HEK293 (cell line): ENCODE results near the gene PDSS2.
A peak's percentile ranks its signal among the peaks of the same experiment; 100 is the strongest.
"Not testable (repeated sequence)": the region's sequence is repeated elsewhere in the genome, so short reads cannot be mapped to it uniquely, and the experiment has no call there.

Experiments used
- CTCF ChIA-PET: fragments of 350-600 bp; formaldehyde crosslinking; extraction: SDS; loops from one replicate; lab custom pipeline; 2021; ENCODE audit warnings: antibody characterized with exemption; lab: Yijun Ruan, JAX
- POLR2A ChIA-PET: fragments of 300-600 bp; formaldehyde crosslinking; extraction: SDS; loops from one replicate; lab custom pipeline; 2020; ENCODE audit warnings: antibody characterized with exemption, inconsistent platforms; lab: Yijun Ruan, JAX
- H3K27ac ChIP-seq: fragments of 200-500 bp; sonication (Bioruptor generic); 2 replicates; pipeline ENCODE4 v1.5.1; 2014; ENCODE audit warnings: low read depth, low read length, control low read depth, inconsistent platforms; ENCODE audit errors: extremely low read depth
- H3K36me3 ChIP-seq, 2 experiments: fragments of 200-500 bp in 1 of 2; sonication (Bioruptor generic) in 1 of 2; 1 replicate in 1 of 2; 2 replicates in 1 of 2; pipeline ENCODE4 v1.5.1; 2014 to 2017; ENCODE audit warnings: inconsistent platforms in 2 of 2, low read length in 2 of 2; ENCODE audit not compliant: control insufficient read depth in 2 of 2, insufficient read depth in 1 of 2
- H3K4me1 ChIP-seq: fragments of 200-500 bp; sonication (Bioruptor generic); 2 replicates; pipeline ENCODE4 v1.5.1; 2014; ENCODE audit warnings: mild to moderate bottlenecking, low read length, inconsistent platforms; ENCODE audit not compliant: control insufficient read depth, insufficient read depth
- H3K4me3 ChIP-seq: 2 replicates; pipeline ENCODE4 v1.5.1; 2011; ENCODE audit warnings: low read depth, mild to moderate bottlenecking, control low read depth, low read length, moderate library complexity
- H3K9me3 ChIP-seq: fragments of 200-500 bp; sonication (Bioruptor generic); 2 replicates; pipeline ENCODE4 v1.5.1; 2014; ENCODE audit warnings: low read depth, low read length, inconsistent platforms; ENCODE audit not compliant: control insufficient read depth, insufficient read depth
- GLI4 ChIP-seq: fragments of 450-650 bp; formaldehyde crosslinking; IDR thresholded peaks from 2 replicates; pipeline ENCODE4 v1.5.1; 2016; ENCODE audit warnings: missing biosample characterization, missing genetic modification characterization
- GLIS1 ChIP-seq: fragments of 450-650 bp; formaldehyde crosslinking; IDR thresholded peaks from 2 replicates; pipeline ENCODE4 v1.5.1; 2016; ENCODE audit warnings: missing biosample characterization, missing genetic modification characterization
- HOXC10 ChIP-seq: sonication (generic); formaldehyde crosslinking; IDR thresholded peaks from 2 replicates; pipeline ENCODE4 v1.8.1; 2023; ENCODE audit warnings: mild to moderate bottlenecking, missing genetic modification reagents
- KLF1 ChIP-seq: fragments of 450-650 bp; formaldehyde crosslinking; IDR thresholded peaks from 2 replicates; pipeline ENCODE4 v1.5.1; 2016; ENCODE audit warnings: missing biosample characterization, missing genetic modification characterization
- KLF7 ChIP-seq: fragments of 450-650 bp; formaldehyde crosslinking; IDR thresholded peaks from 2 replicates; pipeline ENCODE4 v1.5.1; 2016; ENCODE audit warnings: missing biosample characterization, missing genetic modification characterization, borderline replicate concordance
- MZF1 ChIP-seq: fragments of 450-650 bp; formaldehyde crosslinking; IDR thresholded peaks from 2 replicates; pipeline ENCODE4 v1.5.1; 2017; ENCODE audit warnings: missing biosample characterization, missing genetic modification characterization, borderline replicate concordance
- SP3 ChIP-seq: fragments of 450-650 bp; formaldehyde crosslinking; IDR thresholded peaks from 2 replicates; pipeline ENCODE4 v1.5.1; 2016; ENCODE audit warnings: missing biosample characterization, missing genetic modification characterization
- YY1 ChIP-seq: fragments of 450-650 bp; formaldehyde crosslinking; IDR thresholded peaks from 2 replicates; pipeline ENCODE4 v1.5.1; 2018; ENCODE audit warnings: missing biosample characterization, missing genetic modification characterization
- ZBTB20 ChIP-seq: fragments of 450-650 bp; formaldehyde crosslinking; IDR thresholded peaks from 2 replicates; pipeline ENCODE4 v1.5.1; 2016; ENCODE audit warnings: missing biosample characterization, missing genetic modification characterization
- ZBTB8A ChIP-seq: fragments of 450-650 bp; formaldehyde crosslinking; IDR thresholded peaks from 2 replicates; pipeline ENCODE4 v1.5.1; 2016; ENCODE audit warnings: missing biosample characterization, missing genetic modification characterization
- ZFHX2 ChIP-seq: fragments of 450-650 bp; formaldehyde crosslinking; conservative IDR thresholded peaks from 2 replicates; pipeline ENCODE4 v1.5.1; 2016; ENCODE audit warnings: missing biosample characterization, missing genetic modification characterization
- ZFP69B ChIP-seq: fragments of 450-650 bp; formaldehyde crosslinking; IDR thresholded peaks from 2 replicates; pipeline ENCODE4 v1.5.1; 2016; ENCODE audit warnings: missing biosample characterization, missing genetic modification characterization
- ZNF112 ChIP-seq: fragments of 450-650 bp; formaldehyde crosslinking; IDR thresholded peaks from 2 replicates; pipeline ENCODE4 v1.5.0; 2017; ENCODE audit warnings: missing biosample characterization, missing genetic modification characterization
- ZNF140 ChIP-seq: fragments of 450-650 bp; formaldehyde crosslinking; IDR thresholded peaks from 2 replicates; pipeline ENCODE4 v1.5.1; 2016; ENCODE audit warnings: missing biosample characterization, missing genetic modification characterization
- ZNF214 ChIP-seq: fragments of 450-650 bp; formaldehyde crosslinking; IDR thresholded peaks from 2 replicates; pipeline ENCODE4 v1.5.1; 2017; ENCODE audit warnings: missing biosample characterization, mild to moderate bottlenecking, missing genetic modification characterization, borderline replicate concordance
- ZNF274 ChIP-seq, 2 experiments: fragments of 200-500 bp in 1 of 2; fragments of 450-650 bp in 1 of 2; sonication (Bioruptor generic) in 1 of 2; formaldehyde crosslinking in 1 of 2; IDR thresholded peaks; 2 replicates each; pipeline versions ENCODE4 v1.5.1 to v1.6.1; 2014 to 2016; ENCODE audit warnings: borderline replicate concordance in 1 of 2, inconsistent platforms in 1 of 2, low read length in 1 of 2, missing biosample characterization in 1 of 2, missing genetic modification characterization in 1 of 2
- ZNF292 ChIP-seq: fragments of 450-650 bp; formaldehyde crosslinking; IDR thresholded peaks from 2 replicates; pipeline ENCODE4 v1.5.1; 2016; ENCODE audit warnings: low read depth, missing biosample characterization, missing genetic modification characterization, borderline replicate concordance
- ZNF394 ChIP-seq: fragments of 450-650 bp; formaldehyde crosslinking; IDR thresholded peaks from 2 replicates; pipeline ENCODE4 v1.5.1; 2016; ENCODE audit warnings: missing biosample characterization, missing genetic modification characterization, mild to moderate bottlenecking, moderate library complexity, borderline replicate concordance
- ZNF48 ChIP-seq: fragments of 450-650 bp; formaldehyde crosslinking; IDR thresholded peaks from 2 replicates; pipeline ENCODE4 v1.5.1; 2016; ENCODE audit warnings: missing biosample characterization, missing genetic modification characterization
- ZNF658 ChIP-seq: fragments of 450-650 bp; formaldehyde crosslinking; IDR thresholded peaks from 2 replicates; pipeline ENCODE4; 2016; ENCODE audit warnings: missing biosample characterization, missing genetic modification characterization
- ZNF76 ChIP-seq: fragments of 450-650 bp; formaldehyde crosslinking; IDR thresholded peaks from 2 replicates; pipeline ENCODE4; 2016; ENCODE audit warnings: low read depth, missing biosample characterization, missing genetic modification characterization, borderline replicate concordance
- ZNF777 ChIP-seq: fragments of 450-650 bp; formaldehyde crosslinking; IDR thresholded peaks from 2 replicates; pipeline ENCODE4 v1.5.1; 2017; ENCODE audit warnings: missing biosample characterization, missing genetic modification characterization, borderline replicate concordance
- ZSCAN30 ChIP-seq: fragments of 450-650 bp; IDR thresholded peaks from 2 replicates; pipeline ENCODE4 v1.5.1; 2018; ENCODE audit warnings: missing biosample characterization, mild to moderate bottlenecking, missing genetic modification characterization, moderate library complexity
- TF ChIP-seq, protein P1 (sequence below): fragments of 450-650 bp; formaldehyde crosslinking; conservative IDR thresholded peaks from 2 replicates; pipeline ENCODE4 v1.5.1; 2016; ENCODE audit warnings: low read depth, missing biosample characterization, missing genetic modification characterization
- TF ChIP-seq, protein P2 (sequence below): fragments of 450-650 bp; formaldehyde crosslinking; IDR thresholded peaks from 2 replicates; pipeline ENCODE4; 2016; ENCODE audit warnings: missing biosample characterization, missing genetic modification characterization
- TF ChIP-seq, protein P3 (sequence below): fragments of 450-650 bp; formaldehyde crosslinking; IDR thresholded peaks from 2 replicates; pipeline ENCODE4 v1.5.1; 2016; ENCODE audit warnings: missing biosample characterization, missing genetic modification characterization

PDSS2 gene

DNA sequence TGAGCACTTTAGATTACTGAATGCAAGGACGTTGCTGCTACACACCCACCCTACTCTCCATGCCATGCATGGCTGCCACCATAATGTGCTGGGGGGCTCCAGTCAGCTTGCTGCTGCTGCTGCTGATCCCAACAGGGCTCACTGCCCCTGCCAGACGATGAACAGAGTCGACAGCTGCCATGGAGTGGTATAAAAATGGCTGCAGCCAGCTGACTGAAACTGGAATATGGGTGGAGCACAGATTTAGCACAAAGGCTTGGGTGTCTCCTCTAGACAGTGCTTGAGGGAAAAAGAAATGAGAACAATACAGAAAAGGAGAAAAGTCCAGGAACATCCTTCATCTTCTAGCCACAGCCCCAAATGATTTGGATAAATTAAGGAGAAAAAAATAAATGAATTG lies 150.7 kb downstream of the PDSS2 start (continued):
- no peak for TF ChIP-seq ZNF777
- no peak for TF ChIP-seq MZF1 (tag by site-specific recombination)
- no peak for TF ChIP-seq ZNF658 (tag by site-specific recombination)
- no peak for TF ChIP-seq ZNF76 (tag by site-specific recombination)
- TF ChIP-seq ZBTB20 (tag by site-specific recombination) = no peak
- TF ChIP-seq, protein P1, sequence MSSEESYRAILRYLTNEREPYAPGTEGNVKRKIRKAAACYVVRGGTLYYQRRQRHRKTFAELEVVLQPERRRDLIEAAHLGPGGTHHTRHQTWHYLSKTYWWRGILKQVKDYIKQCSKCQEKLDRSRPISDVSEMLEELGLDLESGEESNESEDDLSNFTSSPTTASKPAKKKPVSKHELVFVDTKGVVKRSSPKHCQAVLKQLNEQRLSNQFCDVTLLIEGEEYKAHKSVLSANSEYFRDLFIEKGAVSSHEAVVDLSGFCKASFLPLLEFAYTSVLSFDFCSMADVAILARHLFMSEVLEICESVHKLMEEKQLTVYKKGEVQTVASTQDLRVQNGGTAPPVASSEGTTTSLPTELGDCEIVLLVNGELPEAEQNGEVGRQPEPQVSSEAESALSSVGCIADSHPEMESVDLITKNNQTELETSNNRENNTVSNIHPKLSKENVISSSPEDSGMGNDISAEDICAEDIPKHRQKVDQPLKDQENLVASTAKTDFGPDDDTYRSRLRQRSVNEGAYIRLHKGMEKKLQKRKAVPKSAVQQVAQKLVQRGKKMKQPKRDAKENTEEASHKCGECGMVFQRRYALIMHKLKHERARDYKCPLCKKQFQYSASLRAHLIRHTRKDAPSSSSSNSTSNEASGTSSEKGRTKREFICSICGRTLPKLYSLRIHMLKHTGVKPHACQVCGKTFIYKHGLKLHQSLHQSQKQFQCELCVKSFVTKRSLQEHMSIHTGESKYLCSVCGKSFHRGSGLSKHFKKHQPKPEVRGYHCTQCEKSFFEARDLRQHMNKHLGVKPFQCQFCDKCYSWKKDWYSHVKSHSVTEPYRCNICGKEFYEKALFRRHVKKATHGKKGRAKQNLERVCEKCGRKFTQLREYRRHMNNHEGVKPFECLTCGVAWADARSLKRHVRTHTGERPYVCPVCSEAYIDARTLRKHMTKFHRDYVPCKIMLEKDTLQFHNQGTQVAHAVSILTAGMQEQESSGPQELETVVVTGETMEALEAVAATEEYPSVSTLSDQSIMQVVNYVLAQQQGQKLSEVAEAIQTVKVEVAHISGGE (tag by site-specific recombination) = no peak
- no peak for TF ChIP-seq KLF7 (tag by site-specific recombination)
- TF ChIP-seq, all 188 proteins: peak for 0

DNA sequence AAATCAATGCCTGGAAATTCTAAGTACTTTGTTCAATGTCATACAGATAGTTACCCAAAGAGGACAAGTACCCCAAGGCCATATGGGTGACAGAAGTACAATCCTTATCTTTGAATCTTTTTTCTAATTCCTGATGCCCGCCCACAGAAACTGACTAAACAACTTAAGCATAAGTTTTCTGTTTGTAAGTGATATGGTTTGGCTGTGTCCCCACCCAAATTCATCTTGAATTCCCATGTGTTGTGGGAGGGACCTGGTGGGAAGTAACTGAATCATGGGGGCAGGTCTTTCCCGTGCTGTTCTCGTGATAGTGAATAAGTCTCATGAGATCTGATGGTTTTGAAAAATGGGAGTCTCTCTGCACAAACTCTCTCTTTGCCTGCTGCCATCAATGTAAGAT lies 153.4 kb downstream of the PDSS2 start:
- H3K4me1 ChIP-seq, H3K9me3 ChIP-seq, H3K27ac ChIP-seq, H3K36me3 ChIP-seq, POLR2A ChIA-PET, H3K4me3 ChIP-seq, CTCF ChIA-PET: not testable (repeated sequence)
- TF ChIP-seq ZFHX2 (tag by site-specific recombination) = peak; percentile 23; the same call in 1 of the 2 replicates

DNA sequence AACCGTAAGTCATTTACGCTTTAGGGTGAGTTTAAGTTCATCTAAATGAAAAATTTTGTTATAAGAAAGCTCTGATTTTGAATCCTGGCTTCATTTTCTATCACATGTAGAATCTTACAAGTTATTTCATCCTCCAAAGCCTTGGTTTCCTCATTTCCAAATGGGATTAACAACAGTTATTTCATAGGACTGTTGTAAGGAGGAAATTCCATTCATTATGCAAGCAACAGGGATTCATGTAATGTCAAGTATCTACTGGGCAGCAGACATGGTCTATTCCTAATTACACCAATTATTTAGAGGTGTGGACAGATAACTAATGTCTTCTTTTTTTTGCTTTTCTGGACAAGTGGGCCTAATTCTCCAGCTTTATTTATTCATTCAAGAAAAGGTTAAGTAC lies 154.0 kb downstream of the PDSS2 start:
- CTCF ChIA-PET = no interaction called here
- H3K4me3 ChIP-seq = no peak overlapping the region
- no peaks in the 10 kb centered on the region for H3K9me3 ChIP-seq
- TF ChIP-seq ZSCAN30 (tag by site-specific recombination) = no peak
- no peak for TF ChIP-seq HOXC10 (CRISPR knock-in tag)
- TF ChIP-seq ZFP69B (tag by site-specific recombination) = no peak
- no peak for TF ChIP-seq SP3 (tag by site-specific recombination)
- no peak for TF ChIP-seq ZNF274 (IDR thresholded peaks at IDR 0.05; ENCODE audit: low read length)
- TF ChIP-seq ZNF274 (tag by site-specific recombination; IDR thresholded peaks at IDR 0.05; ENCODE audit: borderline replicate concordance) = no peak
- TF ChIP-seq, protein P2, sequence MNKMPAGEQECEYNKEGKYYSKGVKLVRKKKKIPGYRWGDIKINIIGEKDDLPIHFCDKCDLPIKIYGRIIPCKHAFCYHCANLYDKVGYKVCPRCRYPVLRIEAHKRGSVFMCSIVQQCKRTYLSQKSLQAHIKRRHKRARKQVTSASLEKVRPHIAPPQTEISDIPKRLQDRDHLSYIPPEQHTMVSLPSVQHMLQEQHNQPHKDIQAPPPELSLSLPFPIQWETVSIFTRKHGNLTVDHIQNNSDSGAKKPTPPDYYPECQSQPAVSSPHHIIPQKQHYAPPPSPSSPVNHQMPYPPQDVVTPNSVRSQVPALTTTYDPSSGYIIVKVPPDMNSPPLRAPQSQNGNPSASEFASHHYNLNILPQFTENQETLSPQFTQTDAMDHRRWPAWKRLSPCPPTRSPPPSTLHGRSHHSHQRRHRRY = no peak
- no peak for TF ChIP-seq GLIS1 (tag by site-specific recombination)
- TF ChIP-seq ZNF112 (tag by site-specific recombination) = no peak
- TF ChIP-seq ZNF140 (tag by site-specific recombination) = no peak
- no peak for TF ChIP-seq ZNF394 (tag by site-specific recombination)
- TF ChIP-seq KLF1 (tag by site-specific recombination) = no peak
- no peak for TF ChIP-seq ZNF48 (tag by site-specific recombination)
- no peak for TF ChIP-seq ZNF292
- no peak for TF ChIP-seq GLI4 (tag by site-specific recombination)
- TF ChIP-seq KLF7 (tag by site-specific recombination) = no peak
- TF ChIP-seq ZBTB8A = no peak
- TF ChIP-seq, protein P3, sequence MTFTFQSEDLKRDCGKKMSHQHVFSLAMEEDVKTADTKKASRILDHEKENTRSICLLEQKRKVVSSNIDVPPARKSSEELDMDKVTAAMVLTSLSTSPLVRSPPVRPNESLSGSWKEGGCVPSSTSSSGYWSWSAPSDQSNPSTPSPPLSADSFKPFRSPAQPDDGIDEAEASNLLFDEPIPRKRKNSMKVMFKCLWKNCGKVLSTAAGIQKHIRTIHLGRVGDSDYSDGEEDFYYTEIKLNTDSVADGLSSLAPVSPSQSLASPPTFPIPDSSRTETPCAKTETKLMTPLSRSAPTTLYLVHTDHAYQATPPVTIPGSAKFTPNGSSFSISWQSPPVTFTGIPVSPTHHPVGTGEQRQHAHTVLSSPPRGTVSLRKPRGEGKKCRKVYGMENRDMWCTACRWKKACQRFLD (tag by site-specific recombination) = no peak
- TF ChIP-seq ZNF214 (tag by site-specific recombination) = no peak
- TF ChIP-seq YY1 (tag by site-specific recombination) = no peak
- TF ChIP-seq, all 188 proteins: peak for 0
- H3K4me1 ChIP-seq = no peaks in the 10 kb centered on the region
- POLR2A ChIA-PET = no interaction called here
- no peaks in the 10 kb centered on the region for H3K36me3 ChIP-seq
- no peak overlapping the region for H3K27ac ChIP-seq
